SK-N-SH treated with all-trans-retinoic acid at 6 μM for 48 hours (cell line): Measurements from ENCODE around the gene ST3GAL4.

Experiments
- ATAC-seq: fragments of 200-7000 bp; cut with Tn5 transposase; 3 replicates; pipeline ENCODE4 v1.9.1; 2020; ENCODE audit warnings: mild to moderate bottlenecking, moderate library complexity
- ARNTL ChIP-seq: fragments of 450-650 bp; formaldehyde crosslinking; IDR thresholded peaks from 2 replicates; pipeline ENCODE4 v1.5.0; 2020; ENCODE audit warnings: low read depth, mild to moderate bottlenecking, moderate library complexity, borderline replicate concordance
- BACH2 ChIP-seq: fragments of 250-450 bp; sonication (Bioruptor Pico); IDR thresholded peaks from 2 replicates; pipeline ENCODE4 v1.9.0; 2021; ENCODE audit warnings: mild to moderate bottlenecking, borderline replicate concordance
- CREB5 ChIP-seq: fragments of 250-450 bp; sonication (Bioruptor Pico); IDR thresholded peaks from 2 replicates; pipeline ENCODE4 v1.5.1; 2020; ENCODE audit warnings: low read depth, mild to moderate bottlenecking, moderate library complexity
- CSDC2 ChIP-seq: fragments of 250-450 bp; sonication (Bioruptor Pico); IDR thresholded peaks from 2 replicates; pipeline ENCODE4 v1.5.0; 2020; ENCODE audit warnings: mild to moderate bottlenecking, moderate library complexity
- CSRNP3 ChIP-seq: fragments of 250-450 bp; sonication (Bioruptor Pico); IDR thresholded peaks from 2 replicates; pipeline ENCODE4 v1.5.1; 2021; ENCODE audit warnings: mild to moderate bottlenecking, moderate library complexity
- ESRRG ChIP-seq: fragments of 250-450 bp; sonication (Bioruptor Pico); IDR thresholded peaks from 2 replicates; pipeline ENCODE4 v1.6.1; 2021; ENCODE audit warnings: mild to moderate bottlenecking
- GLIS3 ChIP-seq: fragments of 250-450 bp; sonication (Bioruptor Pico); IDR thresholded peaks from 2 replicates; pipeline ENCODE4 v1.5.0; 2020; ENCODE audit warnings: mild to moderate bottlenecking, moderate library complexity
- ISL1 ChIP-seq: fragments of 250-450 bp; sonication (Bioruptor Pico); IDR thresholded peaks from 2 replicates; pipeline ENCODE4 v2.1.2; 2022; ENCODE audit warnings: mild to moderate bottlenecking, moderate library complexity
- OSR1 ChIP-seq: fragments of 250-450 bp; sonication (Bioruptor Pico); IDR thresholded peaks from 2 replicates; pipeline ENCODE4 v1.8.0; 2022; ENCODE audit warnings: moderate library complexity, mild to moderate bottlenecking, inconsistent platforms
- PATZ1 ChIP-seq: fragments of 250-450 bp; sonication (Bioruptor Pico); IDR thresholded peaks from 2 replicates; pipeline ENCODE4 v1.8.0; 2020; ENCODE audit warnings: mild to moderate bottlenecking, moderate library complexity, borderline replicate concordance
- POU6F1 ChIP-seq: fragments of 250-450 bp; sonication (Bioruptor Pico); IDR thresholded peaks from 2 replicates; pipeline ENCODE4 v1.8.0; 2021; ENCODE audit warnings: low read depth, mild to moderate bottlenecking, moderate library complexity, borderline replicate concordance
- RARB ChIP-seq: fragments of 250-450 bp; sonication (Bioruptor Pico); IDR thresholded peaks from 2 replicates; pipeline ENCODE4 v1.8.0; 2021; ENCODE audit warnings: mild to moderate bottlenecking, moderate library complexity
- TCF4 ChIP-seq: fragments of 250-450 bp; sonication (Bioruptor Pico); IDR thresholded peaks from 2 replicates; pipeline ENCODE4 v1.8.0; 2021; ENCODE audit warnings: mild to moderate bottlenecking, moderate library complexity, borderline replicate concordance
- TOX ChIP-seq: fragments of 250-450 bp; sonication (Bioruptor Pico); IDR thresholded peaks from 2 replicates; pipeline ENCODE4 v1.8.0; 2021; ENCODE audit warnings: mild to moderate bottlenecking, moderate library complexity, borderline replicate concordance
- TSHZ2 ChIP-seq: fragments of 250-450 bp; sonication (Bioruptor Pico); IDR thresholded peaks from 2 replicates; pipeline ENCODE4 v1.5.0; 2020; ENCODE audit warnings: mild to moderate bottlenecking, moderate library complexity
- ZC3H10 ChIP-seq: fragments of 250-450 bp; sonication (Bioruptor Pico); IDR thresholded peaks from 2 replicates; pipeline ENCODE4 v1.5.1; 2021; ENCODE audit warnings: mild to moderate bottlenecking, moderate library complexity
- ZFP3 ChIP-seq: fragments of 250-450 bp; sonication (Bioruptor Pico); IDR thresholded peaks from 2 replicates; pipeline ENCODE4 v1.5.0; 2020; ENCODE audit warnings: mild to moderate bottlenecking, moderate library complexity
- ZFP30 ChIP-seq: fragments of 450-650 bp; formaldehyde crosslinking; IDR thresholded peaks from 2 replicates; pipeline ENCODE4 v1.5.0; 2022; ENCODE audit warnings: mild to moderate bottlenecking, moderate library complexity
- ZNF565 ChIP-seq: fragments of 450-650 bp; formaldehyde crosslinking; conservative IDR thresholded peaks from 2 replicates; pipeline ENCODE4 v1.5.0; 2020; ENCODE audit warnings: low read depth, mild to moderate bottlenecking, moderate library complexity
- ZNF70 ChIP-seq: fragments of 450-650 bp; formaldehyde crosslinking; IDR thresholded peaks from 2 replicates; pipeline ENCODE4 v1.5.0; 2020; ENCODE audit warnings: mild to moderate bottlenecking, moderate library complexity
- ZNF8 ChIP-seq: fragments of 450-650 bp; formaldehyde crosslinking; IDR thresholded peaks from 2 replicates; pipeline ENCODE4 v1.5.0; 2020; ENCODE audit warnings: mild to moderate bottlenecking, moderate library complexity

ST3GAL4 gene

GRCh38 chr11:126352934-126353801 lies 2.3 kb upstream of the ST3GAL4 start:
- TF ChIP-seq GLIS3 (CRISPR knock-in tag) = no peak
- TF ChIP-seq ZNF70 (CRISPR knock-in tag) = no peak
- no peak for TF ChIP-seq POU6F1 (CRISPR knock-in tag)
- TF ChIP-seq OSR1 = no peak

GRCh38 chr11:126354631-126355323 lies 709 bp upstream of the ST3GAL4 start:
- no peak for TF ChIP-seq ZC3H10 (CRISPR knock-in tag)
- no peak for TF ChIP-seq CSRNP3 (CRISPR knock-in tag)
- TF ChIP-seq ZFP3 = no peak
- no peak for TF ChIP-seq ESRRG (CRISPR knock-in tag)
- no peak for TF ChIP-seq ZNF8 (CRISPR knock-in tag)
- TF ChIP-seq TOX (CRISPR knock-in tag) = no peak
- TF ChIP-seq TCF4 (CRISPR knock-in tag) = no peak
- no peak for TF ChIP-seq BACH2
- ATAC-seq = peak; percentile 37

More at GRCh38 chr11:126352934-126353801, 2.3 kb upstream of the ST3GAL4 start:
- ATAC-seq = no peak

- peak; percentile 29 for ATAC-seq
- TF ChIP-seq CREB5 (no peak), ESRRG (CRISPR knock-in tag) (no peak), RARB (CRISPR knock-in tag) (no peak), ZNF70 (CRISPR knock-in tag) (no peak), ZNF565 (CRISPR knock-in tag) (no peak), ZNF8 (CRISPR knock-in tag) (no peak), CSDC2 (CRISPR knock-in tag) (no peak), BACH2 (no peak), OSR1 (no peak), POU6F1 (CRISPR knock-in tag) (no peak), ZFP30 (no peak), GLIS3 (CRISPR knock-in tag) (no peak), TCF4 (CRISPR knock-in tag) (no peak), CSRNP3 (CRISPR knock-in tag) (no peak), ZC3H10 (CRISPR knock-in tag) (no peak), ARNTL (CRISPR knock-in tag) (no peak), TSHZ2 (CRISPR knock-in tag) (no peak), TOX (CRISPR knock-in tag) (no peak), ISL1 (CRISPR knock-in tag) (no peak), PATZ1 (CRISPR knock-in tag) (no peak)
Measured at GRCh38 chr11:126355926-126356897, 726 bp downstream of the ST3GAL4 start.
